Prostate gland (tissue), 2 donors: ENCODE measurements around the gene SHOC2. TPM values are rescaled to one million over a fixed set of nuclear protein-coding genes. Genes with fewer than 3 reads are reported as not detected.

Experiments used
- DNase-seq: peaks from one replicate; pipeline ENCODE4 v3.0.0-alpha.2; 2019; ENCODE audit warnings: low spot score
- H3K27ac ChIP-seq, 2 donors: fragments of 200-600 bp; sonication (generic); 2 replicates each; pipeline ENCODE4 v1.5.1; 2017 to 2019
- H3K27me3 ChIP-seq: fragments of 200-600 bp; sonication (generic); replicated peaks from 2 replicates; pipeline ENCODE4 v1.5.1; 2019; ENCODE audit not compliant: insufficient read depth
- H3K36me3 ChIP-seq, 2 donors: fragments of 200-600 bp; sonication (generic); 1 replicate in 1 of 2; 2 replicates in 1 of 2; pipeline versions ENCODE4 v1.5.1 to v1.8.1; 2017 to 2019
- H3K4me1 ChIP-seq: fragments of 200-600 bp; sonication (generic); replicated peaks from 2 replicates; pipeline ENCODE4 v1.5.1; 2019
- H3K4me3 ChIP-seq, 2 donors: fragments of 200-600 bp; sonication (generic); 2 replicates each; pipeline ENCODE4 v1.5.1; 2017 to 2019
- H3K9me3 ChIP-seq: fragments of 200-600 bp; sonication (generic); 2 replicates; pipeline ENCODE4 v1.5.1; 2017
- POLR2A ChIP-seq: fragments of 450-650 bp; IDR thresholded peaks from one replicate; pipeline ENCODE4 v1.6.1; 2016; ENCODE audit warnings: antibody characterized with exemption, mild to moderate bottlenecking
- POLR2AphosphoS5 ChIP-seq: sonication (generic); formaldehyde crosslinking; IDR thresholded peaks from one replicate; pipeline ENCODE4 v1.6.1; 2017; ENCODE audit warnings: antibody characterized with exemption
- WGBS: methylation state at CpG from one replicate; pipeline ENCODE4 v1.1.5; 2018; 5-methylcytosine and 5-hydroxymethylcytosine counted together
- intact Hi-C: fragments of 100-400 bp; cut with DNase I; formaldehyde crosslinking; loops from one replicate; pipeline ENCODE4 v1.14.2; 2022
- total RNA-seq, 2 donors: library from RNA; depleted of rRNA; stranded (reverse); fragments of >200 nt; gene quantifications; one replicate each; pipeline ENCODE4 v1.1.0, GENCODE V29; 2016
- TF ChIP-seq, protein P1 (sequence below), 4 experiments: fragments of 200-600 bp in 2 of 4; fragments of 450-650 bp in 2 of 4; sonication (generic) in 2 of 4; IDR thresholded peaks; 1 replicate in 3 of 4; 2 replicates in 1 of 4; pipeline ENCODE4 v1.5.1; 2016 to 2019; ENCODE audit warnings: antibody characterized with exemption in 4 of 4, mild to moderate bottlenecking in 2 of 4, moderate library complexity in 2 of 4

The SHOC2 gene
- 10 to 100 TPM; 31.3 to 56.1 TPM for total RNA-seq

DNA sequence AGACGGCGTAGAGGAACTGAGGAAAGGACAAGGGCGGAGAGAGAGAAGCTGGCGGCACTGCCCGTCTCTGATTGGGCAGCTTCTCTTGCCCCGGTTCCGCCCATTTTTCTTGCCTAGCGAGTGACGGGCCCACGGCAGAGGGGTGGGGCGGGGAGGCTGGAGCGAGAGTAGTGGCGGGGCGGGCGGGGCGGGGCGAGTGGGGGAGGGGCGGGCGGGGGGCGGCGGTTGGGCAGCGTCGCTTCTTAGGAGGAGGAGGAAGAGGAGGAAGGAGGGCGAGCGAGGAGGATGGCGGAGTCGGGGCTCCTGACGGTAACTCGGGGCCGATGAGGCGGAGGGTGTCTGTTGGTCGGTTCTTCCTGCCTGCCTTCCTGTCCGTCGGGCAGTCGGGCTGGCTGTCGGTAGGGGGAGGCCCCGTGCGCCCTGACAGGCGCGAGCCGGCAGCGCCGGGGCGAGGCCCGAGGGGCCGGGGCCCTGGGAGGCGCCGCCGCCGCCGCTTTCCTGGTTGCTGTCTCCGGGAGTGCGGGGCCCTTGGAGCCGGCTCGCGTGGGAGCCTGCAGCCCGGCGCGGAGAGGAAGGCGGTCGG is at the start of gene SHOC2:
TSS of gene SHOC2 (plus strand) at position 256 of the 583 bp plus-strand sequence. CDS start 44,755 bp downstream, outside the sequence.
- TF ChIP-seq POLR2AphosphoS5 (no peak), POLR2A (peak; percentile 80)
- TF ChIP-seq, protein P1, sequence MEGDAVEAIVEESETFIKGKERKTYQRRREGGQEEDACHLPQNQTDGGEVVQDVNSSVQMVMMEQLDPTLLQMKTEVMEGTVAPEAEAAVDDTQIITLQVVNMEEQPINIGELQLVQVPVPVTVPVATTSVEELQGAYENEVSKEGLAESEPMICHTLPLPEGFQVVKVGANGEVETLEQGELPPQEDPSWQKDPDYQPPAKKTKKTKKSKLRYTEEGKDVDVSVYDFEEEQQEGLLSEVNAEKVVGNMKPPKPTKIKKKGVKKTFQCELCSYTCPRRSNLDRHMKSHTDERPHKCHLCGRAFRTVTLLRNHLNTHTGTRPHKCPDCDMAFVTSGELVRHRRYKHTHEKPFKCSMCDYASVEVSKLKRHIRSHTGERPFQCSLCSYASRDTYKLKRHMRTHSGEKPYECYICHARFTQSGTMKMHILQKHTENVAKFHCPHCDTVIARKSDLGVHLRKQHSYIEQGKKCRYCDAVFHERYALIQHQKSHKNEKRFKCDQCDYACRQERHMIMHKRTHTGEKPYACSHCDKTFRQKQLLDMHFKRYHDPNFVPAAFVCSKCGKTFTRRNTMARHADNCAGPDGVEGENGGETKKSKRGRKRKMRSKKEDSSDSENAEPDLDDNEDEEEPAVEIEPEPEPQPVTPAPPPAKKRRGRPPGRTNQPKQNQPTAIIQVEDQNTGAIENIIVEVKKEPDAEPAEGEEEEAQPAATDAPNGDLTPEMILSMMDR (IDR thresholded peaks at IDR 0.05) = peak in 1 of 4 experiments; percentile 14
- Histone ChIP-seq H3K36me3 (no peaks in the 10 kb centered on the region), H3K4me1 (peaks cover 6% of the 10 kb centered on the region), H3K27ac (peak within 1 kb of the TSS; percentile 97 to 99), H3K4me3 (peak within 1 kb of the TSS; percentile 76 to 80), H3K27me3 (no peaks in the 10 kb centered on the region), H3K9me3 (no peaks in the 10 kb centered on the region)
- 1% methylated on average over 52 of the region's 61 CpGs for WGBS
- intact Hi-C loops = loop anchor here (10.0 kb wide), 1 partner anchor 615 kb away; the partner anchor contains the start of gene SMNDC1
- peak; percentile 99 for DNase-seq

DNA sequence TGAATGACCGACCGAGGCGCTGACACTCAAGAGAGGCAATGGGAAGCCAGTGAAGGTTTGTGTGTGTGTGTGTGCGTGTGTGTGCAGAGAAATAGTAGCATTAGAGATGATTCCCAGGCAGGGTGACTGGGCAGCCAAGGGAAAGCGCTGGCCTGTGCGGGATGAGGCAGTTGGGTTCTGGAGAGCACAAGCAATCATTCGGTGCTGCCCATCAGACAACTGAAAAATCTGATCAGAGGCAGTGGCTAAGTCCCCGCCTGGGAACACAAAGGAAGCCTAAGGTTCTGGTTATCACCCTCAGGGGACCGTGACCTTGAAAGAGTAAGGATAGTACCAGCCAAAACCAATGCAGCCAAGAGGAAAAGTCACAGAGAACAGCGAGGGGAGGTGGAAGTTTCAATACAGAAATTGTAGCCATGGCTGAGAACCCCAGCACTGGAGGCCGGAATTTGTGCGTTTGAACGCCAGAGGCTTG is 48.5 kb upstream of the SHOC2 start:
- TF ChIP-seq POLR2AphosphoS5 (no peak), POLR2A (no peak)
- TF ChIP-seq, protein P1 (IDR thresholded peaks at IDR 0.05) = no peak
- Histone ChIP-seq H3K27me3 (no peaks in the 10 kb centered on the region), H3K36me3 (no peaks in the 10 kb centered on the region), H3K27ac (peak overlapping the region; percentile 99 to 100), H3K9me3 (no peaks in the 10 kb centered on the region), H3K4me1 (peaks cover 13% of the 10 kb centered on the region), H3K4me3 (peak overlapping the region; percentile 93 to 99)
- intact Hi-C loops = loop anchor here (5.0 kb wide), 3 partner anchors 34 to 69 kb away; no protein-coding TSS in a partner anchor
- WGBS = 62% methylated on average over 13 of the region's 13 CpGs
- no peak for DNase-seq

DNA sequence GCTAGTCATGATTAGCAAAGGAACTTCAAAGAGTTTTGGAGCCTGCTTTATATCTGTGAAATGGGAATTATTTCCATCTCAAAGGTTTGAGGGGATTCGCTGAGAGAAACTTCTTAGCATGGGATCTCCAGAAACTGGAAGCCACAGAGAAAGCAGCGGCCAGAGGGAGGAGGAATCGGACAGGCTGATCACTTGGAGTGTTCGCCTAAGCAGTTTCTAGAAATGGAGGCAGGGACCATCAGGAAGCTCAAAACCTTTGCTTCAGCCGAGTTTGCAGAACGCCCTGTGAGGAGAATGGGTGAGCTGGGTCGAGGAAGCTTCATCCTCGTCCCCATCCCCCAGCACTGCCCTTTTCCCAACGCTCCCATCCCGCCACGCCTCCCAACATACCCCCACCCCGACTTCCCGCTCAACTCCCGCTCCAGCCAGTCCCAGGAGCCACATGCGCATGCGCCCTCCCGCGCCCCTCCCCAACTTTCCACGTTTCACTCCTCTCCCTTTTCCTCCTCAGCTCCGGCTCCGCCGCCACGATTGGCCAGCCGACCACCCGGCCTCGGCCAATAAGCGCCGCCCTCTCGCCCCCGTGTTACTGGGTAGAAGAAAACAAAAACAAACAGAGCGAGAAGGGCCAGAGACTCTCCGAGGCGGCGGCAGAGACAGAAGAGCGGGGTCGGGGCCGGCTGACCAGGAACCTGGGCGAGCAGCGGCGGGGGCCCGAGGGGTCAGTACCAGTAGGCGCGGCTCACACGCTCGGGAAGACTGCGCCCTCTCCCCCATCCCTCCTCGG is 47.9 kb upstream of the SHOC2 start, which contains the start of gene PDCD4:
TSS of gene PDCD4 (plus strand) at position 631 of the 787 bp plus-strand sequence. CDS start 4,100 bp downstream, outside the sequence.
- TF ChIP-seq, protein P1 (IDR thresholded peaks at IDR 0.05) = no peak
- TF ChIP-seq POLR2A = peak; percentile 96
- TF ChIP-seq POLR2AphosphoS5 = peak; percentile 98
- intact Hi-C loops = loop anchor here (5.0 kb wide), 3 partner anchors 34 to 69 kb away; no protein-coding TSS in a partner anchor
- DNase-seq = peak; percentile 99
- under 1% methylated on average over 47 of the region's 47 CpGs for WGBS
- Histone ChIP-seq H3K36me3 (no peaks in the 10 kb centered on the region), H3K4me3 (peak within 1 kb of the TSS; percentile 93 to 99), H3K9me3 (no peaks in the 10 kb centered on the region), H3K27me3 (no peaks in the 10 kb centered on the region), H3K4me1 (peaks cover 13% of the 10 kb centered on the region), H3K27ac (peak within 1 kb of the TSS; percentile 99 to 100)

DNA sequence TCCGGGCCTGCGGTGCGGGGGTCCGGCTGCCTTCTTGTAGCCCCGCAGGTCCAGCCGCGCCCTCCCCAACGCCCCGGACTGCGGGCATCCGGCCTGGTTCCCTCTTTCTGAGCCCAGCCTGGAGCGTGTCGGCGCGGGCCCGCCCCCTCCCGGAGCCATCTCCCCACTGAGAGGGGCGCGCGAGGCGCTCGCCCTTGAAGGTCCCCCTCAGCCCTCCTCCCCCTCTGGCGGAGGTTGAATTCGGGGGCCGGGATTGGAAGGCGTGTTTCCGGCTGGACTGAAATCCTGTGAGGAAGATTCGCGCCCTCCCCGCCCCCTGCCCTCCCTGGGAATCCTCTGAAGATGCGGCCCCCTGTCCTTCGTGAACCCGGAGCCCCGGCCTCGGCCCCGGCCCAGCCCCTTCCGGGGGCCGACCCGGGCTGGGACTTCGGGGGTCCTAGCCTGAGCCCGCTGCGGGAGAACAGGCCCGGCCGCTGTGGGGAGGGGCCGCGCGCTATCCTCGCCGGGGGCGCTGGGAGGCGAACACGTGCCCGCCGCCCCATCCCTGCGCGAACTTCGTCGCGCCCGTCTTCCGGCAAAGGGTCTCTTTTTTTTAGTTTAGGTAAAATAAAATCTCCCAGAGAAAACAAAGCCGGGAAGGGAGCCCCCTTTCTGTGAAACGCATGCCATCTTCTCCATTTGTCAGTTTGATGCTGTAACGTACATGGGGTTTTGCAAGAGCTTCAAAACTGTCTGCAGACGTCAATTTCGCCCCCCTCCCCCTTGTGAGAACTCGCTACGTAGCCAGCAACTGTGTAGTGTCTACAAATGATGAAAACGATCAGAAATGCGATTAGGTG is 47.0 kb upstream of the SHOC2 start:
- intact Hi-C loops = loop anchor here (5.0 kb wide), 3 partner anchors 35 to 70 kb away; no protein-coding TSS in a partner anchor
- no peaks in the 10 kb centered on the region for H3K9me3 ChIP-seq
- H3K36me3 ChIP-seq = no peaks in the 10 kb centered on the region
- peak overlapping the region; percentile 99 to 100 for H3K27ac ChIP-seq
- peak overlapping the region; percentile 93 to 99 for H3K4me3 ChIP-seq
- peak; percentile 24 for TF ChIP-seq POLR2AphosphoS5
- TF ChIP-seq, protein P1 (IDR thresholded peaks at IDR 0.05) = no peak
- peak; percentile 23 for TF ChIP-seq POLR2A
- no peaks in the 10 kb centered on the region for H3K27me3 ChIP-seq
- peak; percentile 52 for DNase-seq
- peaks cover 13% of the 10 kb centered on the region for H3K4me1 ChIP-seq
- under 1% methylated on average over 36 of the region's 70 CpGs for WGBS
